Stimulated activated CD4-positive, alpha-beta T cell treated with anti-CD3 and anti-CD28 coated beads, Interleukin-1b, Interleukin-23, amount 100 ng/mL, for 4 hours (primary cell): ENCODE results near the gene PCDH15.

Experiments used
- DNase-seq, 2 donors: peaks; one replicate each; pipeline ENCODE4 v3.0.0-alpha.2; 2020; ENCODE audit warnings: low read depth in 2 of 2

The PCDH15 gene

GRCh38 chr10:54372179-54372578 lies 428.9 kb downstream of the PCDH15 start:
- no peak for DNase-seq

GRCh38 chr10:54368984-54369383 lies 432.0 kb downstream of the PCDH15 start:
- no peak for DNase-seq

GRCh38 chr10:54363390-54363789 lies 437.6 kb downstream of the PCDH15 start:
- no peak for DNase-seq

GRCh38 chr10:54342058-54342457 lies 459.0 kb downstream of the PCDH15 start:
- DNase-seq, result no peak

DNA sequence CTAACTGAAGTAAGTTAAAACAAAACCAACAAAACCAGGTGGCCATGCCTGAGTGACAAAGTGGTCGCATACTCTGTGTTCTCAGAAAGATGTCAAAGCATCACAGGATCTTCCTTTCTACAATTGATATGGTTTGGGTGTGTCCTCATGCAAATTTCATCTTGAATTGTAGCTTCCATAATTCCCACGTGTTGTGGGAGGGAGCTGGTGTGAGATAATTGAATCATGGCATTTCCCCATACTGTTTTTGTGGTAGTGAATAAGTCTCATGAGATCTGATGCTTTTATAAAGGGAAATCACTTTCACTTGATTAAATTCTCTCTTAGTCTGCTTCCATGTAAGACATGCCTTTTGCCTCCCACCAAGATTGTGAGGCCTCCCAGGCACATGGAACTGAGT lies 465.7 kb downstream of the PCDH15 start:
- no peak for DNase-seq

DNA sequence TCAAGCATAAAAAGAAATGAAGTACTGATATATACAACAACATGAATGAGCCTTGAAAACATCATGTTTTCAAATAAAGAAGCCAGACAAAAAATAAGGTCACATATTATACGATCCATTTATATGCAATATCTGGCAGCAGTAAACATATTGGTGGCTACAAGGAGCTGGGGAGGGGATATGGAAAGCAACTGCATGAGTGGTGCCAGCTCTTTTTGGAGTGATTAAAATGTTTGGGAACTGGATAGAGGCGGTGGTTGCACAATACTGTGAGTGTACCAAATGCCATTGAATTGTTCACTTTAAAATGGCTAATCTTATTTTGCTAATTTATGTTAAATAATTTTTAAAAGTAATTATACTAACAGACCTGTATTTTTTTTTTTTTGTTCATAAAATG lies 481.7 kb downstream of the PCDH15 start:
- no peak for DNase-seq

- DNase-seq, result no peak
These were observed 482.6 kb downstream of the PCDH15 start for GRCh38 chr10:54318470-54318869.

DNA sequence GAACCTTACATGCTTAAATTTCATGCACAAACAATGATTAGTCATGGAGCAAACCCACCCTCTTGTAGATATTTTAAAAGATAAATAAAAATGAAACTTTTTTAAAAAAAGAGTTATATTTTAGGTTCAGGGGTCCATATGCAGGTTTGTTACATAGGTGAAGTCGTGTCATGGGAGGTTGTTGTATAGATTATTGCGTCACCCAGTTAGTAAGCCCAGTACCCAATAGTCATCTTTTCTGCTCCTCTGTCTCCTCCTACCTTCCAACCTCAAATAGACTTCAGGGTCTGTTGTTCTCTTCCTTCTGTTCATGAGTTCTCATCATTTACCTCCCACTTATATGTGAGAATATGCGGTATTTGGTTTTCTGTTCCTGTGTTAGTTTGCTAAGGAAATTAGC lies 486.6 kb downstream of the PCDH15 start:
- DNase-seq, result no peak

- no peak for DNase-seq
These were observed 516.4 kb downstream of the PCDH15 start for GRCh38 chr10:54284526-54285193.

DNA sequence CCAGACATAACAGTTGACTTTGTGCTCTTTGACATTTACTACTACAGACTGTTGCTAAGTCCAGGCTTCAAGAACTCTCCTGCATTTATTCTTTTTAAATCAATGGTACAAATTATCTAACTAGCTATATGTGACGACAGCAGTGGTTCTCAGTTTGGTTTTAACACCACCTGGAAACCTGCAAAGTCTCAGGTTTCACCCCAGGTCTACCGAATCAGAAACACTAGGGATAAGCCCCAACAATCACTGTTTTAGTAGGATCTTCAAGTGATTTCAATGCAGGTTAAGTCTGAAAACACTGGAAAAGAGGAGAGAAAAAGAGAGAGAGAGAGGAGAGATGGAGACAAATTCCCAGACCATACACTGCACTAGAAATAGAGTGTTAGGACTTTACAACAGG lies 519.0 kb downstream of the PCDH15 start:
- DNase-seq, result no peak

DNA sequence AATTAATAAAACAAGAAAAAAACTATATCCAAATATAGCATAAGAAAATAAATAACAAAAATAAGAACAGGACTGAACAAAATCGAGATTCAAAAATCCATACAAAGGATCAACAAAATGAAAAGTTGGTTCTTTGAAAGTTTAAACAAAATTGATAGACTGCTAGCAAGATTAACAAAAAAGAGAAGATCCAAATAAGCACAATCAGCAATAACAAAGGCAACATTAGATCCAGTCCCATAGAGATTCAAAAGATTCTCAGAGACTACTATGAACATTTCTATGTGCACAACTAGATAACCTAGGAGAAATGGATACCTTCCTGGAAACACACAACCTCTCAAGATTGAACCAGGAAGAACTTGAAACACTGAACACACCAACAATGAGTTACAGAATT lies 534.6 kb downstream of the PCDH15 start:
- DNase-seq, result no peak

DNA sequence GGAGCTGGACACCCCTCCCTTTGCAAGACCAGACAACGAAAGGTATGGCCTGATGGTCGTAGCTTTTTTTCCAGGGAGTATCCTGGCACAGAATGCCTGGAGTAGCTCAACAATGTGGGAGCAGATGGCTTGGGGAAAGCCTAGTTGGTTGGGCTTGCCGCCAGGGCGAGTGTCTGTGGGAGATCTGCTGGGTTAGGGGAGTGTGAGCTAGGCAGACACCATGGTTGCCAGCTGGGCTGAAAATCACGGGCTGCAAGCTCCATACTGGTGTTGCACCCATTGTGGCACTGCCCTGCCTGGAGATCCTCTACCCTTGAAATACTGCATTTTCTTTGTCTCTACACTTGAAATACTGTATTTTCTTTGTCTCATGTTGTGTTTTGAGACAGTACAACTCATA lies 538.3 kb downstream of the PCDH15 start:
- no peak for DNase-seq

DNA sequence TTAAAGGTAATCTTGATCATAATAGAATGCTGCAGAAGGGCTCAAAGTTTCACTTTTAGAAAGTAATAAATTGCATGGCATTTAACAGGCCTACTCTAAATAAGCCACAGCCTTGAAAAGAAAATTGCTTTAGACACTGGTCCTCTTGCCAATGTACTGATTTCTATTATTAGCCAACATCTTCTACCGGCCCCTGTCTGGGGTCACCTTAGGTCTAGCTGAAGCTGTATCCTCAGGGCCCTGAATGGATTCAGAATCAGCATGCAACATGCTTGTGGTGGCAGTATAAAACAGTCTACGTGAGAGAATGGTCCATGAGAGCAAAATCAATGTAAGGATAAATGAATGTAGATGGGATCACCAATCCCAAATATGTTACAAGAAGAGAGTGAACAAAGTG lies 541.9 kb downstream of the PCDH15 start:
- DNase-seq, result no peak

DNA sequence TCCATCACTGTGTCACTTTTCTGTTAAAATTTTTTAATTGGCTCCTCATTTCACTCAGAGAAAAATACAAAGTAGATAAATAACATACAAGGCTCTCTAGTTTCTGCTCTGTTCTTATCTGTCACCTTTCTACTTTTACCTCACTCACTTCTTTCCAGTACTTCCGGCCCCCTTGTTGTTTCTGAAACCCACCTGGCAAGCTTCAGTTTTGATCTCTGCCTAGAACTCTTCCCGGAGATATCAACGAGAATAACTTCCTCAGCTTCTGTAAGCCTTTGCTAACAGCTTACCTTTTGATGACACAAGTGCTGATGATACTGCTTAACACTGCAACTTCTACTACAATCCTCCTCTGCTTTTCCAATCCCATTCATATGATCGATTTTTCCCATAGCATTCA lies 566.2 kb downstream of the PCDH15 start:
- no peak for DNase-seq

DNA sequence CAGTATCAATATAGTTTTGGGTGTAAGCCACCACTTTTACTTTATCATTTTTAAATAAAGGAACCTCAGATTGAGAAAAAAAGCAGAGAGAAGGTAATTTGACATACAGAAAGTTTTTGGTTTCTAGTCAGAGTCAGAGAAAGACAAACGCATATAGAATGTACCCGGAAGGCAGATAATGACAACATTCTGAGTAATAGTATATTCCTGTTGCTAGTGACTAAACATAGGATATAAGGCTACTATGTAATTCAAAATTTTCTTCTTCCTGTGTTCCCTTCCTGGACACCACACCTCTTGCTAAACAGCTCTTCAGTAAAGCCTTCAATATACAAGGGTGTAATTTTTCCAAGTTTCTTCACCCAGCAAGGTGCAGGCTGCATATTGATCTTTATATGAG lies 597.6 kb downstream of the PCDH15 start:
- no peak for DNase-seq

DNA sequence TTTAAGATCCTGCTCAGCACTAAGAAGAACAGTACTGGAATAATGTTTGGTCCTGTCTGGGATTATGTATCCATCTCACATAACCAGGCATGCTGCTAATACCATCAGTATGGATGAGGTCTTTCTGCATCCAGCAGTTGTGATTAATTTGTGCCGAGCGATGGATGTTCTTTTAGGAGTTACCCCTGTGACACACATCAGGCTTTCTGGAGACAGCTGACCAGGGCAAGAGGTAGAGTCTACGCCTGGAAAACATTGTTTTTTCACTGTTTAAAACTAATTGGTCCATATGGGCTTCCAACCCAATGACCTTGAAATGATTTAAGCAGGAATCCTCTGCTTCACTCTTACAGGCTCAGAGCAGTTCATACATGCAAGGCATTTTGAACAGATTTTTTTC lies 603.0 kb downstream of the PCDH15 start:
- no peak for DNase-seq

DNA sequence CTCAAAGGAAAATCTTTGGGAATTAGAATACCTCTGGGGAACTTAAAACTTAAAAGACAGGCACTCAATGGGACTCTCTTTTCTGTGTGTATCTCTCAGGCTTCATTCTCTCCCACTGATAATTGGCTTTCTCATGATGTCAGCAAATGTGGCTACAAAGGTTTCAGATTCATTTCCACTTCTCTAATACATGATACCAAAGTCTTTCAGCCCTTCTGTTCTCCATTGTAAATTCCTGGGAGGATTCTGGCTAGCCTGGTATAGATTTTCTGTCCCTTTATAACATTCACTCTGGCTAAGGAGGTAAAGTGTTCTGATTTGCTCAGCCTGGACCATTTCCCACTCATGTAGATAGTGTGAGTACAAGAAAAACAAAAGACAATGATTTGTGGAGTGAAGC lies 606.2 kb downstream of the PCDH15 start:
- DNase-seq, result no peak

DNA sequence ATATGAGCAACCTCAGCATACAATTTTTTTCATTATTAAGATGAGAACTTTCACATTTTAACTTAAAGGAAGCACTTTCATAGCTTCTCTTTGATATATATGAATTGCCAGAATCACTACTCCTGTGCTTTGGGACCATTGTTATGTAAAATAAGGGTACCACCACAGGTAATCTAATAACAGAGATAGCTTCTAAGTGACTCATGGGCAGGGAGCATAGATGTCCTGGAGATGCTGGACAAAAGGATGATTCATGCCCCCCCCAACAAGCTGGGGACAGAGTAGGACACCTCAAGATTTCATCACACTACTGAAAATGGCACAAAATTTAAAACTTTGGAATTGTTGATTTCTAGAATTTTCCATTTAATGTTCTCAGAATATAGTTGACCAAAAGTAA lies 641.1 kb downstream of the PCDH15 start:
- DNase-seq, result no peak

DNA sequence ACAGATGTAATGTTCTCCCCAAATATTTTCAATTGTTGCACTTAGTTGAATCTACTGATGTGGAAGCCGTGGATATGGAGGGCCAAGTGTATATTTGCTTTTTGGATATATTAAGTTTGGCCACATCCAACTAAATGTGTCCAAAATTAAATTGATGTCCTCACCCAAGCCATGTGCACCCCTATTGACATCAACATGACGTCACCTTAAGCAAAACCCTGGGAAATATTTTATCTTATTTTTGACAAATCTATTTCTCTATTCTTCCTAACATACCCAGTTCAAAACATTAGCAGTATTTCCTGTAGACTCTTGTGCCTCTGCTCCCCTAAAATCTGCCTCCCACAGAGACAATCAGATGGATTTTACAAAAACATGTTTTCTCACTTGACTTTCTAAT lies 652.5 kb downstream of the PCDH15 start:
- DNase-seq, result no peak

GRCh38 chr10:54139819-54140428 lies 661.1 kb downstream of the PCDH15 start:
- DNase-seq, result no peak

- no peak for DNase-seq
These were observed 663.6 kb downstream of the PCDH15 start for GRCh38 chr10:54137396-54137795.

DNA sequence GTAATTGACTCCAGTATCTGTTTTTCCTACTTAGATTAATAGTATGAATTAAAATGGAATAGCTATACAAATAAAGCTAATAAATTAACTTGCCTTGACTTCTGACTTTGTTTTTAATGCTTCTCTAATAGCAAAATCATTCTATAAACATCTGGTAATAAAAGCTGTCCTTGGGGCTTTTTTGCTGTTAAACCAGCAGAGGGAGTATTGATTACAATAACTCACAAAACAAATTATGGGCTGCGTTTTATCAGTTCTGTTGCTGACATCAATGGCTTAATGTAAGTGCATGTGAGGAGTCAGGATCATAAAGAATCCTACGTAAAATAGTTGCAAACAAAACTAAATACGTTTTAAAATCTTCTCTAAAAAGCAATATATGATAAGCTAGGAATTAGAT lies 667.8 kb downstream of the PCDH15 start:
- DNase-seq, result no peak

DNA sequence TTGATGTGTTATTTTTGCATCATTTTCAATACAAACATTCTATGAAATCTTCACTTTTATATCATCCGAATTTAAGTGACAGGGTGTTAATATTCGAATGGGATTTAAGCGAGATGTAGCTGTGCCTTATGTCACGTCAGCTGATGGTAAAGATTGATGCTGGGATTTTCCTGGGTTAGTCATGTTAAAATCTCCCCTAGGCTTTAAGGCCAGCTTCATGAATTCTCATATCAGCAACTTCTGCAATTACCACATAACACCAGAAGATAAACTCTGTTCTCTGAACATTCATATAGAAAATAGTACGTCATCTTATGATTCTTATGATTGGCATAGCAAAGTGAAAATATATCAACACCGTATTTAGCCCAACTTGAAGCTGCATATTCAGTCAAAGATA lies 669.2 kb downstream of the PCDH15 start:
- DNase-seq, result no peak

GRCh38 chr10:54130394-54130793 lies 670.6 kb downstream of the PCDH15 start:
- DNase-seq, result no peak
